Activated CD4-positive, alpha-beta T cell treated with anti-CD3 and anti-CD28 coated beads, Interleukin-2, amount 50 U/mL, for 1 hour (primary cell): ENCODE data around the gene CFD.
"Not testable (repeated sequence)": the region's sequence is repeated elsewhere in the genome, so short reads cannot be mapped to it uniquely, and the experiment has no call there.

Experiments
- DNase-seq: peaks from one replicate; pipeline ENCODE4 v3.0.0-alpha.2; 2020

CFD gene

DNA sequence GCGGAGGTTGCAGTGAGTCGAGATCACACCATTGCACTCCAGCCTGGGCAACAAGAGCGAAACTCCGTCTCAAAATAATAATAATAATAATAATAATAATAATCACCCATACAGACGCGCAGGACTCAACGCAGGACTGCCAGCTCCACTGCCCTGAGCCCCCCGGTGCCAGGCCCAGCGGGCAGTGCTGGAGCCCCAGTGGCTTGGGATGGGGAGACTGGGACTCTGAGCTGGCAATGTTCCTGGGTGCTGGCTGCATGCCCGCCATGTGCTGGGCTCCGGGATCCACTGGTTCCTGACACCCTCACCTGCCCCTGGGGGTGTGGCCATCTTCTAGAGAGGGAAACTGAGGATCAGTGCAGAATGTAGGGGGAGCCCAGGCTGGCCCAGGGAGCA, 32.2 kb upstream of the CFD start:
- no peak for DNase-seq

DNA sequence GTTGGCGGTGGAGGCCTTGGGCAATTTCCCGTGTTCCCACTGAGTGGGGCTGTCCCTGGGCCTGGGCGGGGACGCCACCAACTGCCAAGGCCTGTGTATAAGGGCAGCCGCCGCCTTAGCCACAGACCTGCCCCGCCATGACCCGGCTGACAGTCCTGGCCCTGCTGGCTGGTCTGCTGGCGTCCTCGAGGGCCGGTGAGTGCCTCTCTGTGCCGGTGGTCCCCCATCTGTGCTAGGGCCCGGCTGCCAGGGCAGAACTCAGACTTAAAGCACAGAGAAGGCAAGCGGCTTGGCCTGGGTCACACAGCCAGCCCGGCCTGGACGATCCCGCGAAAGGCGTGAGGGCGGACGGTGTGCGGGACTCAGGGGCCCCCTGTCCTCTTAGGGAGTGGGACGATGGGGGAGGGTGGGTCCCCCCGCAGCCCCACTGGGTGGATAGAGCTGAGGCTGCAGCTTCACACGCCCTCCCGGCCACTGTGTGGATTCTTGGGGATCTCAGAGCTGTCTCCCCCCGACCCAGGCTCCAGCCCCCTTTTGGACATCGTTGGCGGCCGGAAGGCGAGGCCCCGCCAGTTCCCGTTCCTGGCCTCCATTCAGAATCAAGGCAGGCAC, 31.6 kb upstream of the CFD start, which contains the start of gene AZU1:
TSS of gene AZU1 (plus strand) at position 128 of the 612 bp plus-strand sequence. CDS start at position 138, 10 bp downstream.
- no peak for DNase-seq

DNA sequence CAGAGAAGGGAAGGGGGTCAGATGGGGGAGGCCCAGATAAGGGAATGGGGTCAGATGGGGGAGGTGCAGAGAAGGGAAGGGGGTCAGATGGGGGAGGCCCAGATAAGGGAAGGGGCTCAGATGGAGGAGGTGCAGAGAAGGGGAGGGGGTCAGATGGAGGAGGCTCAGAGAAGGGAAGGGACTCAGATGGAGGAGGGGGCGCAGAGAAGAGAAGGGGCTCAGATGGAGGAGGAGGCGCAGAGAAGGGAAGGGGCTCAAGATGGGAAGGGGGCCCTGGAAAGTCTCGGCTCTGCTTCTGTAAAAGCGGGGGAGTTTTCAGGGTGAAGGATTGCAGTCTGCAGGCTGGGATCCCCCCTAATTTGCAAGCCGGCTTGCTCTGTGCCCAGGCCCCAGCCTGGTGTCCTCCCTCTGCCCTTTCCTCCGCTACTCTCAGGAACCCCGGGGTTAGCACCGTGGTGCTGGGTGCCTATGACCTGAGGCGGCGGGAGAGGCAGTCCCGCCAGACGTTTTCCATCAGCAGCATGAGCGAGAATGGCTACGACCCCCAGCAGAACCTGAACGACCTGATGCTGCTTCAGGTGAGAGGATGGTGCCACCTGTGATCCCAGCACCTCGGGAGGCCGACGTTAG, 30.2 kb upstream of the CFD start:
- DNase-seq: no peak

DNA sequence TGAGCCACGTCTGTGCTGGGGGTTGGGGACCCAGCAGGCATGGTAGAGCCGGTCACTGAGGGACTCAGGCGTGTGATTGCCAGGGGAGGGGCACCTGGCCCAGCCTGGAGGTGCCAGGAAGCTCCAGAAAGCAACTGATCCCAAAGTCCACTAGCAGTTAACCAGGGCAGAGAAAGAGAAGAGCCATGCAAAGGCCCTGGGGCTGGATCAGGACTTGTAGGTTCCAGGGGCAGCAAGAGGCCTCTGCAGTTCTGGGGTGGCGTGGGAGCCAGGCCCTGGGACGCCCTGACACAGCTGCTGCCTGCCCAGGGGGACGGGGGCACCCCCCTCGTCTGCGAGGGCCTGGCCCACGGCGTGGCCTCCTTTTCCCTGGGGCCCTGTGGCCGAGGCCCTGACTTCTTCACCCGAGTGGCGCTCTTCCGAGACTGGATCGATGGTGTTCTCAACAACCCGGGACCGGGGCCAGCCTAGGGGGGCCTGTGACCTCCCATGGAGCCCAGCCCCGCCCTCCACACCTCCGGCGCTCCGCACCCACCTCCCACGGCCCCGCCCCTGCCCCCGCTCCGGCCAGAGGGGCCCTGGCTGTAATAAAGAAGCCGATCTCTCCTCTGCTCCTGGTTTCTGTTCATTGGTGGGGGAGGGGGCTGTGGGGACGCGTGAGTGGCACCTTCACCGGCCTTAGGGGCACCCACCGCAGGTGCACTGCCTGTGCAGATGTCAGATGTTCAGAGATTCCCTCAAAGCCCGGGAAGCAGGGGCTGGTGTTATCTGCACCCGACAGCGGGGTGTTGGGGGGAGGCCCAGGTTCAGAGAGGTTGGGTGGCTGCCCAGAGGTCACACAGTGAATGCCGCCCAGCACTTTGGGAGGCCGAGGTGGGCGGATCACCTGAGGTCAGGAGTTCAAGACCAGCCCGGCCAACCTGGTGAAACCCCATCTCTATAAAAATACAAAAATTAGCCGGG, 27.8 kb upstream of the CFD start:
- no peak for DNase-seq

DNA sequence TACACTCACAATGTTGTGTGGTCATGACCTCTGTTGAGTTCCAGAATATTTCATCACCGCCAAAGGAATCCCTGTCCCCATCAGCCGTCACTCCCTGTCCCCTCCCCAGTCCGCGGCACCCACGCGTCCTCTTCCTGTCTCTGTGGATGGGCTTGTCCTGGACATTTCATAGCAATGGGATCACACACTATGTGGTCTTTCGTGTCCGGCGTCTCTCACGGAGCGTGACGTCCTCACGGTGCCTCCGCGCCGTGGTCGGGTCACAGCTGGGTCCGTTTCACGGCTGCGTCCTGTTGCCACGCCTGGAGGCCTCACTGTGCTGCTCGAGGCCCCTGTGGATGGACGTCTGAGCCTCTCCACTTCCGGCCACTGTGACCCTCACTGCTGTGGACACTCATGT, 25.2 kb upstream of the CFD start:
- no peak for DNase-seq

DNA sequence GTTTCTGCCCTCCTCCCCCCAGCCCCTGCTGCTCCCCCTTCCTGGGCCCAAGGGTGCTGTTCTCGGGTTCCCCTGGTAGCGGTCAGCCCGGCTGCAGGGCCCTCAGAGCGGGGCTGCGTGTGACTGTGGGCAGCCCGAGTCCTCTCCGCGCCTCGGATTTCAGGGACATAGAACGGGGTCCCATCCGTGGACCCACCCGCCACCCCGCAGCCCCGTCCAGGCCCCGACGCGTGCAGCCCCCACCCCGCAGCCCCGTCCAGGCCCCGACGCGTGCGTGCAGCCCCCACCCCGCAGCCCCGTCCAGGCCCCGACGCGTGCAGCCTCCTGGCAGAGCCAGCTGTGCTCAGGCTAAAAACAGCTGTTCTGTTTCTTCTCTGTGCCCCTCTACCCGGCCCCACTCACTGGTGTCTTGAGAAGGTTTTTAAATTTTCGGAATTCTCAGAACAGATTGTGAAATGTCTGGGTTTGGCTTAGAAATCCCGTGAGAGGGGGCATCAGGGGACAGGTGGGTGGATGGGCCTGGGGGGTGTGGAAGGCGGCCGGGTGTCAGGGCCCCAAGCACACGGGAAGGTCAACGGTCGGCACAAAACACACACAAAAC, 24.2 kb upstream of the CFD start:
- DNase-seq: no peak

DNA sequence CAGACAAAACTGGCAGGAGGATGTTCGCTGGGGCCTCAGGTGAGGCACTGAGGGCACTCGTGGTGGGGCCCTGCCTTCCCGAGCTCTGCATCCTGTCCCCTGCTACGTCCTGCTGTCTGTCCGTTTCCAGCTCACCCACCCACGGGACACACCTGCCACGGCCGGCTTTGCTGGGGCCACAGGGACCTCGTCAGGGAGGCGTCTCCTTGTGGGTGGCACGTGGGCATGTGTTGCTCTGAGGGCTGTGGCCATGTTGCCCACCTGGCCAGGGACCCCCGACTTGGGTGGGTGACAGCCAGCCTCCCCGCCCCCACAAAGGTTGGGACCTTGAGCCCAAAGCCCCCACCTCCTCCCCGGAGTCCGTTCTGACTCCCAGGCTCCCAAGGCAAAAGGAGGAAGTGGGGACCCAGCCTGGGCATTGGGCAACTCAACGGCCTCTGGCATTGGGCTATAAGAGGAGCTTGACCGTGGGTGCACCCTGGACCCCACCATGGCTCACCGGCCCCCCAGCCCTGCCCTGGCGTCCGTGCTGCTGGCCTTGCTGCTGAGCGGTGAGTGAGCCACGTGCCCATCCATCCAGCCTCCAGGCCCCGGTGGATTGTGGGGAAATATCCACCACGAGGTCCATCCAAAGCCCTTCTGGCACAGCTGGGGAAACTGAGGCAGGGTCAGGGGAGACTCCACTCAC, 18.8 kb upstream of the CFD start, which contains the start of gene PRTN3:
TSS of gene PRTN3 (plus strand) at position 481 of the 688 bp plus-strand sequence. CDS start at position 491, 10 bp downstream.
- no peak for DNase-seq

DNA sequence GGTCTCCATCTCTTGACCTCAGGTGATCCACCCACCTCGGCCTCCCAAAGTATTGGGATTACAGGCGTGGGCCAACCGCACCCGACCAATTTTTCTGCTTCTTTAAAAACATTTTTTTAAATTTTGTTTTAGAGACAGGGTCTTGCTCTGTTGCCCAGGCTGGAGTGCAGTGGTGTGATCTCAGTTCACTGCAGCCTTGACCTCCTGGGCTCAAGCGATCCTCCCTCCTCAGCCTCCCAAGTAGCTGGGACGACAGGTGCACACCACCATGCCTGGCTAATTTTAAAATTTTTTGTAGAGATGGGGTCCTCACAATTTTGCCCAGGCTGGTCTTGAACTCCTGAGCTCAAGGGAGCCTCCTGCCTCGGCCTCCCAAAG, 16.7 kb upstream of the CFD start:
- not testable (repeated sequence) for DNase-seq

DNA sequence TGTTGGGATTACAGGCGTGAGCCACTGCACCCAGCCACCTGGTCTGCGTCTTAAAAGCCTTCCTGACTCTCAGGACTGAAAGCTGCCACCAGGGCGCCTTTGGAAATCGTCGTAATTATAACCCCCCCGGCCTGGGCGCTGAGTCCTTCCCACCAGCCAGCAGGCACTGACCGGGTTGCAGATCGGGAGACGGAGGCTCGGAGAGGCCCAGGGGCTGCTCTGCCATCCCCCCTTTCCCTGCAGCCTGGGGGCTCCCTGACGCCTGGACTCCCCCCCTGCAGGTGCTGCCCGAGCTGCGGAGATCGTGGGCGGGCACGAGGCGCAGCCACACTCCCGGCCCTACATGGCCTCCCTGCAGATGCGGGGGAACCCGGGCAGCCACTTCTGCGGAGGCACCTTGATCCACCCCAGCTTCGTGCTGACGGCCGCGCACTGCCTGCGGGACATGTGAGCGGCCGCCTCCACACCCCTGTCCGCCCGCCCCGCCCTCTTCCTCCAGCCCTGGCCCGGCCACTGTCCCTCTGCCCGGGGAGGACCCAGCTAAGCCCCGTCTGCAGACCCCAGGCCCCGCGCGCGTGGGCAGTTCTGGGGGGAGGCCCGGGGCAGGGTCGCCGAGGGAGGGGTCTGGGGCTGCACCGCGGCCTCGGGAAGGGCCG, 16.2 kb upstream of the CFD start:
- no peak for DNase-seq

DNA sequence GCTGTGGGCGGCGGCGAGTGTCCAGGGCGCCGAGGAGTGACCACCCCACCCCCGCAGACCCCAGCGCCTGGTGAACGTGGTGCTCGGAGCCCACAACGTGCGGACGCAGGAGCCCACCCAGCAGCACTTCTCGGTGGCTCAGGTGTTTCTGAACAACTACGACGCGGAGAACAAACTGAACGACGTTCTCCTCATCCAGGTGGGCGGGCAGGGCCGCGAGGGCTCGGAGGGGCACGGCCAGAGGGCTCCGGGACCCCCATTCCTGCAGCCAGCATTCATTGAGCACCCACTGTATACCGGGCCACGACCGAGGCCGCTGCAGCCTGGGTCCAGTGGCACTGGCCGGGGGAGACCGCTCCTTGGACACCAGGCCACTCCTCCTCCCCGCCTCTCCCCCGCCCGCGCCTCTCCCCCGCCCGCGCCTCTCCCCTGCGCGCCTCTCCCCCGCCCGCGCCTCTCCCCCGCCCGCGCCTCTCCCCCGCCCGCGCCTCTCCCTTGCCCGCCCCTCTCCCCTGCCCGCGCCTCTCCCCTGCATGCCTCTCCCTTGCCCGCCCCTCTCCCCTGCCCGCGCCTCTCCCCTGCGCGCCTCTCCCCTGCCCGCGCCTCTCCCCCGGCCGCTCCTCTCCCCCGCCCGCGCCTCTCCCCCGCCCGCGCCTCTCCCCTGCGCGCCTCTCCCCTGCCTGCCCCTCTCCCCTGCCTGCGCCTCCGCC, 15.5 kb upstream of the CFD start:
- no peak for DNase-seq

DNA sequence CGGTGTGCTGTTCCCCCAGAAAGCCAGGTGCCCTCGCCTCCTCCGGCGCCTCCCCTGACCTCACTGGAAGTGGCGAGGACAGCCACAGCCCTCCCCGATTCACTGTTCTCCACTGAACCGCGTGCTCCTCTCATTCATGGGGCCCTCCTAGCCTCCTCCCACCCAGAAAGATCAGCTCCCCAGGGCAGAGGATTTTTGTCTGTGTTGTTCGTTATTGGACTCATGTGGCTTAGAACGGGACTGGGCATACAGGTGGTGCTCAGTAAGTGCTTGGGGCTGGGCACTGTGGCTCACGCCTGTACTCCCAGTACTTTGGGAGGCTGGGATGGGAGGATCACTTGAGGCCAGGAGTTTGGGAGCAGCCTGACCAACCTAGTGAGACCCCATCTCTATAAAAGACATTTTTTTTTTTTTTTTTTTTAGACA, 14.9 kb upstream of the CFD start:
- no peak for DNase-seq

DNA sequence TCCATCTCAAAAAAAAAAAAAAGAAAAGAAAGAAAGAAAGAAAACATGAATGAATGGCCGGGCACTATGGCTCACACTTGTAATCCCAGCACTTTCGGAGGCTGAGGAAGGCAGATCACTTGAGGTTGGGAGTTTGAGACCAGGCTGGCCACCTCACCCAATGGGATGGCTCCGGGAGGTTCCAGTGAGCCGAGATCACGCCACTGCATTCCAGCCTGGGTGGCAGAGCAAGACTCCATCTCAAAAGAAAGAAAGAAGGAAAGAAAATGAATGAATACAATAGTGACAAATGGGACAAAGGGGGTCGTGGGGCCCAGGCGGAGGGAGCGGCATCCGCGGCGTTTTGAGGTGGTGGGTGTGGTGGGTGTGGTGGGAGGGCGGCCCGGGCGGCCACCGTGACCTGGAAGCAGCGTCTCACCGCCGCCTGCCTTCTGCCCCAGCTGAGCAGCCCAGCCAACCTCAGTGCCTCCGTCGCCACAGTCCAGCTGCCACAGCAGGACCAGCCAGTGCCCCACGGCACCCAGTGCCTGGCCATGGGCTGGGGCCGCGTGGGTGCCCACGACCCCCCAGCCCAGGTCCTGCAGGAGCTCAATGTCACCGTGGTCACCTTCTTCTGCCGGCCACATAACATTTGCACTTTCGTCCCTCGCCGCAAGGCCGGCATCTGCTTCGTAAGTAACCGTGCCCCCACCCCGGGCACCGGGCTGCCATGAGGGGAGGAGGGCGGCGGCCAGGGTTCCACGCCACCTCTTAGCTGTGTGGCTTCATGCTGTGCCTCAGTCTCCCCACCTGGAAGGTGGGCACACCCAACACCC, 13.6 kb upstream of the CFD start:
- DNase-seq: no peak

DNA sequence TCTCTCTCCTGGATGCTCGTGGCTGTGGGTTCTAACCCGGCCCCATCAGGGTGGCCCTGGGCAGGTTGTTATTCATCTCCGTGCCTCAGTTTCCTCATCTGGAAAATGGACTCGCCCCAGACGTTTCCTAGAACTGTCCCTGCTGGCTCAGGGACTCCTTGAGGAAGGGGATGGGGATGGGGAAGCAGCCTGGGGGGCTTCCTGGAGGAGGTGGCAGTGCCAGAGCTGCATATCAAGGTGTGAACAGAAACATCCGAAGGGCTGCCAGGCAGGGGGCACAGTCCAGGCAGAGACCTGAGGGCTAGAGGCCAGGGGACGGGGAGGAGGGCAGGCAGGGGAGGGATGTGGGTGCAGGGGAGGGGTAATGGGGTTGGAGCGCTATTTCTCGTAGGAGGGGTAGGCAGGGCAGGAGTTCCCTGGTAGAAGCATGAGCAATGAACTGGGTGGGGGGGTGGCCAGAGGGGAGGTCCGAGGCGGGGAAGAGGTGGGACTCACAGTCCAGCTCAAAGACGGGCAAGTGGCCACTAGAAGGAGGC, 11.0 kb upstream of the CFD start:
- no peak for DNase-seq

DNA sequence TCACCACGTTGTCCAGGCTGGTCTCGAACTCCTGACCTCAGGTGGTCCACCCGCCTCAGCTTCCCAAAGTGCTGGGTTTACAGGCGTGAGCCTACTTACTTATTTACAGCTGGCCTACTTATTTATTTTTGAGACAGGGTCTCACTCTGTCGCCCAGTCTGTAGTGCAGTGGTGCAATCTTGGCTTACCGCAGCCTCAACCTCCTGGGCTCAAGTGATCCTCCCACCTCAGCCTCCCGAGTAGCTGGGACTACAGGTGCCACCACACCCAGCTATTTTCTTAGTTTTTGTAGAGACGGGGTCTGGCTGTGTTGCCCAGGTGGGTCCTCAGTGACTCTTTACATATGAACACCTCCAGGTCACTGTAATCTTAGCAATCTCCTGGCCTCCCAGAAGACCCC, 10.3 kb upstream of the CFD start:
- not testable (repeated sequence) for DNase-seq

DNA sequence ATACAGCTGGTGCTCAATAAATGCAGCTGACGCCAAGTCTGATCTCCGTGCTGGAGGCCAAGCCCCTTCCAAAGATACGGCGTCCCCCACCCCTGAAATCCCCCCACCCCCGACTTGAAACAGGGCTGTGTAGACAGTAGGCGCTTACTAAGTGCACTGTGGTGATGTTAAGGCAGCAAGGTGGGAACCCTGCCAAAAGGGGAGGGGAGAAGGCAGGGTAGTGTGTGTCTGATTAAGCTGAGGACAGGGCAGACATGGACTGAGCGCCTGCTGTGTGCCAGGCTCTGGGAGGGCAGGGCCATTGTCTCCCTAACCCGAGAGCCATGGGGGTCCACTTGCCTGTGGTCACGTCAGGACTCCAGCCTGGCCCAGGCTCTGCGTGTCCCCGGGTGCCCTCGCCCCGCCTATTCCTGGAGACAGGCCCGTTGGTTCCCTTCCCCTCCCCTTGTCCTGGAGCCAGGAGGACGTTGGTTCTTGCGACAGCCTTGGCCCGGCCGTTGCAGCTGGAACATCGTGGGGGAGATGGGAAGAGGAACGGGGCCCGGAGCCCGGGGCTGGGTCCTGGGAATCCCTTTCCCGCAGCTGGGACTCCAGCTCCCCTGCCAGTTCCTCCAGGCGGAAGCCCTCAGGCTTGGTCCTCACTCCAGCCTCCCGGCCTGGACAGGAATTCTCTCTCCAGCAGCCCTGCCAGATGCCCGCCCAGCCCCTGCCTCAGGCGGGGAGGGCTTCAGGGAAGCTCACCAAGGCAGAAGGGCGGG, 9.1 kb upstream of the CFD start:
- DNase-seq: no peak

DNA sequence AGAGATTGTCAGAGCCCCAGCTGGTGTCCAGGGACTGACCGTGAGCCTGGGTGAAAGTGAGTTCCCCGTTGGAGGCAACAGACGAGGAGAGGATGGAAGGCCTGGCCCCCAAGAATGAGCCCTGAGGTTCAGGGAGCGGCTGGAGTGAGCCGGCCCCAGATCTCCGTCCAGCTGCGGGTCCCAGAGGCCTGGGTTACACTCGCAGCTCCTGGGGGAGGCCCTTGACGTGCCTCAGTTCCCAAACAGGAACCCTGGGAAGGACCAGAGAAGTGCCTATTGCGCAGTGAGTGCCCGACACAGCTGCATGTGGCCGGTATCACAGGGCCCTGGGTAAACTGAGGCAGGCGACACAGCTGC, 8.5 kb upstream of the CFD start:
- DNase-seq: no peak

DNA sequence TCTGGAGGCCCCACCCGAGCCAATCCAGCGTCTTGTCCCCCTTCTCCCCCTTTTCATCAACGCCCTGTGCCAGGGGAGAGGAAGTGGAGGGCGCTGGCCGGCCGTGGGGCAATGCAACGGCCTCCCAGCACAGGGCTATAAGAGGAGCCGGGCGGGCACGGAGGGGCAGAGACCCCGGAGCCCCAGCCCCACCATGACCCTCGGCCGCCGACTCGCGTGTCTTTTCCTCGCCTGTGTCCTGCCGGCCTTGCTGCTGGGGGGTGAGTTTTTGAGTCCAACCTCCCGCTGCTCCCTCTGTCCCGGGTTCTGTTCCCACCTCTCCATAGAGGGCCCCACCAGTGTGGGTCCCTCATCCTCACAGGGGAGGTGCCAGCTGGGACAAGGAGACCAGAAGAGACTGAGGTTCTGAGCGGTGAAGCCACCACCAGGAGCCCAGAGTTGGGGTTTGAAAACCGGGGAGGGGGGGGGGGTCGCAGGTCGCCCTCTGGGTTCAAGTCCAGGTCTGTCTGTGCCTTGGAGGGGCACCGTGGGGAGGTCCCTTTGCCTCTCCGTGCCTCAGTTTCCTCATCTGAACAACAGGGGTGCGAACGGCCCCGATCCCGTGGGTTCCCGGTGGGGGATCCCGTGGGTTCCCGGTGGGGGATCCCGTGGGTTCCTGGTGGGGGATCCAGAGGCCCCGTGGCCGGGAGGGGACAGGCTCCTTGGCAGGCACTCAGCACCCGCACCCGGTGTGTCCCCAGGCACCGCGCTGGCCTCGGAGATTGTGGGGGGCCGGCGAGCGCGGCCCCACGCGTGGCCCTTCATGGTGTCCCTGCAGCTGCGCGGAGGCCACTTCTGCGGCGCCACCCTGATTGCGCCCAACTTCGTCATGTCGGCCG, 7.1 kb upstream of the CFD start, which contains the start of gene ELANE:
TSS of gene ELANE (plus strand) at position 168 of the 878 bp plus-strand sequence. CDS start at position 194, 26 bp downstream.
- DNase-seq: no peak

DNA sequence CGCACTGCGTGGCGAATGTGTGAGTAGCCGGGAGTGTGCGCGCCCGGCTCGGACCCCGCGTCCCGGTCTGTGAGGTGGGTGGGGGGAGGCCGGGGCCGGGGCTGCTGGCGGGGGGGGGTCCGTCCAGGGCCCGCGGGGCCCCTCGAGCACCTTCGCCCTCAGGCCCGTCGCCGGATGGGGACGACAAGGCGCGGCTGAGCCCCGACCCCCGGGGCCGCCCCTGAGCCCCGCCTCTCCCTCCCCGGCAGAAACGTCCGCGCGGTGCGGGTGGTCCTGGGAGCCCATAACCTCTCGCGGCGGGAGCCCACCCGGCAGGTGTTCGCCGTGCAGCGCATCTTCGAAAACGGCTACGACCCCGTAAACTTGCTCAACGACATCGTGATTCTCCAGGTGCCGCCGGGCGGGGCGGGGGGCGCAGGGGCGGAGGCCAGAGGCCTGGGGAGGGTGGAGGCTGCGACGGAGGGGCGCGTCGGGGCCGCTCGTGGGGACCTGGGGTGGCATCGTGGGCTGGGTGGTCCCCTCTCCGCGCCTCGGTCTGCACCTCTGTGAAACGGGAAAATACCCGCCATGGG, 6.4 kb upstream of the CFD start:
- no peak for DNase-seq
